Bronchial epithelial cell (primary cell): ENCODE data around the gene COL4A1. TPM values are rescaled to one million over a fixed set of nuclear protein-coding genes. Genes with fewer than 3 reads are reported as not detected.

ENCODE experiments used
- DNase-seq: peaks from one replicate; pipeline ENCODE4 v3.0.0-alpha.2; 2010; ENCODE audit warnings: low read depth
- FAIRE-seq: peaks from 2 replicates; lab custom pipeline; 2011; peaks lifted over from hg19 to GRCh38; lab: Jason Lieb, UNC
- H3K27me3 ChIP-seq: 2 replicates; pipeline ENCODE4 v1.5.1; 2011; ENCODE audit warnings: low read length; ENCODE audit not compliant: control insufficient read depth, insufficient read depth
- H3K36me3 ChIP-seq: 2 replicates; pipeline ENCODE4 v1.5.1; 2011; ENCODE audit warnings: low read length; ENCODE audit not compliant: control insufficient read depth, insufficient read depth
- H3K4me3 ChIP-seq: 2 replicates; pipeline ENCODE4 v1.5.1; 2011; ENCODE audit warnings: mild to moderate bottlenecking, low read depth, low read length, control low read depth
- total RNA-seq: library from RNA; depleted of rRNA; stranded (reverse); fragments of >200 nt; gene quantifications from 2 replicates; pipeline ENCODE4 v1.2.1, GENCODE V29; 2014
- TF ChIP-seq, protein P1 (sequence below): IDR thresholded peaks from 2 replicates; pipeline ENCODE4 v1.5.1; 2011; ENCODE audit warnings: mild to moderate bottlenecking, moderate library complexity, low read length, control low read depth, inconsistent platforms; ENCODE audit not compliant: insufficient read depth, severe bottlenecking

The COL4A1 gene
- total RNA-seq, 1 donor from 2014 or later: 7.4 TPM

DNA sequence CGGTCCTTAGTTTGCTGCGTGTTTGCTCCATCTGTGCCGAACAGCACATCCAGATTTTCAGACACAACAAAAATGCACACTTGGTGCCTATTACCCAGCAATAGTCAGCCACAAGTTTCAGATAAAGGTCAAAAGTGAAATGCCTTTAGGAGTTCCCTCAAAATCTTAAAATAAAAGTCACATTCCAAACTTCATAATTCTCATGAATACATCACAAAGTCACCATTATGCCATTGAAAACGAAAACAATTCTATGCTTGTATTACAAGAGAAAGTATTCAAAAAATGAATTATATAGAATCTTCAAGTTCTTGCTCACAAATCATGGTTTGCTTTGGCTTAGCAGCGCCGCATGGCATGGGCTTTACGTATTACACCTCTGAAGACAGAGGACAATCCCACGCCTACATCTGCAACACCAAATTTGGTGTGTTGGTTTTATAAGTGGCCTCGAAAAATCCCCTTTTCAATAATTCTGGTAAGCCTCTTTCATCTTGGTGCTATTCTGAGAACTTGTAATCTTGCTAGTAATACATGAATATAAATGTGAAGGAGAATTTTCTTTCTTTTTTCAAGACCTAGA, 26.6 kb downstream of the COL4A1 start:
- TF ChIP-seq, protein P1, sequence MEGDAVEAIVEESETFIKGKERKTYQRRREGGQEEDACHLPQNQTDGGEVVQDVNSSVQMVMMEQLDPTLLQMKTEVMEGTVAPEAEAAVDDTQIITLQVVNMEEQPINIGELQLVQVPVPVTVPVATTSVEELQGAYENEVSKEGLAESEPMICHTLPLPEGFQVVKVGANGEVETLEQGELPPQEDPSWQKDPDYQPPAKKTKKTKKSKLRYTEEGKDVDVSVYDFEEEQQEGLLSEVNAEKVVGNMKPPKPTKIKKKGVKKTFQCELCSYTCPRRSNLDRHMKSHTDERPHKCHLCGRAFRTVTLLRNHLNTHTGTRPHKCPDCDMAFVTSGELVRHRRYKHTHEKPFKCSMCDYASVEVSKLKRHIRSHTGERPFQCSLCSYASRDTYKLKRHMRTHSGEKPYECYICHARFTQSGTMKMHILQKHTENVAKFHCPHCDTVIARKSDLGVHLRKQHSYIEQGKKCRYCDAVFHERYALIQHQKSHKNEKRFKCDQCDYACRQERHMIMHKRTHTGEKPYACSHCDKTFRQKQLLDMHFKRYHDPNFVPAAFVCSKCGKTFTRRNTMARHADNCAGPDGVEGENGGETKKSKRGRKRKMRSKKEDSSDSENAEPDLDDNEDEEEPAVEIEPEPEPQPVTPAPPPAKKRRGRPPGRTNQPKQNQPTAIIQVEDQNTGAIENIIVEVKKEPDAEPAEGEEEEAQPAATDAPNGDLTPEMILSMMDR: no peak
- DNase-seq (no peak), FAIRE-seq (no peak)
- Histone ChIP-seq H3K27me3 (no peaks in the 10 kb centered on the region), H3K4me3 (no peak overlapping the region), H3K36me3 (no peaks in the 10 kb centered on the region)

DNA sequence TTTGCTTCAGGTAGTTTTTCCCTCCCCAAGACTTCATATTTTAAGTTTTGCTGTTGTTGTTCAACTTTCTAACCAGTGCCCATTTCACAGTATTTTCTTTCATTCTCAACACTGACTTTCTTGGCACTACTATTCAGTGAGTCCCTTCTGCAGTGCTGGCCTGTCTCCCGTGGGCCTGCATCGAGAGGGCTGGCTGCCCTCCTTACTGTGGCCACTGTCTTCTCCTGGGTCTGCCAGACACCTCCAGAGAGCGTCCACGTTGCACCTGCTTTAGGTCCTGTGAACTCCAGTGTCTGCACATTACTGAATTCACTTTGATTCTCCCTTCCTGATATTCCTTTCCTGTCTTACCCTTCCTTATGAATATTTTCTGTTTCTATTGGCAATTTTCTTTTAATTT, 27.3 kb downstream of the COL4A1 start:
- H3K36me3 ChIP-seq: no peaks in the 10 kb centered on the region
- TF ChIP-seq, protein P1: no peak
- FAIRE-seq (no peak), DNase-seq (no peak)
- H3K4me3 ChIP-seq: no peak overlapping the region
- no peaks in the 10 kb centered on the region for H3K27me3 ChIP-seq

DNA sequence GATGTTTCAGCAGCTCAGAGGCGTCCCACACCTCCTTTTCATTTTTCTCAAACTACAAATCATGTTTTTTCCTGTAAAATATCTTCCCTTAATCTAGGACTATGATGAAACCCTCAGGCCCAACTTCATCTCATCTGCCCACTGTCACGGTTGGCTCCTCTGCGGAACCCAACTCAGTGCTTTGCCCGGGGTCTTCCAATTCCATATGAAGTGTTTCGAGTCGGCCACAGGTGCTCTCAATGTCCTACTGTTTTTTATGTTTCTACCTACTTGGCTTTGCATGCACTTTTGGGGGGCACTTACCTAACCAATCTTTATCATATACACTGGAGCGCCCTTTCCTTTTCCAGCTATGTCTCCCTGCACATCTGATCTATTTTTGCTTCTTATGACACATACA, 28.1 kb downstream of the COL4A1 start:
- DNase-seq: no peak
- no peak for FAIRE-seq
- H3K27me3 ChIP-seq: no peaks in the 10 kb centered on the region
- TF ChIP-seq, protein P1: no peak
- no peaks in the 10 kb centered on the region for H3K36me3 ChIP-seq
- H3K4me3 ChIP-seq: no peak overlapping the region

DNA sequence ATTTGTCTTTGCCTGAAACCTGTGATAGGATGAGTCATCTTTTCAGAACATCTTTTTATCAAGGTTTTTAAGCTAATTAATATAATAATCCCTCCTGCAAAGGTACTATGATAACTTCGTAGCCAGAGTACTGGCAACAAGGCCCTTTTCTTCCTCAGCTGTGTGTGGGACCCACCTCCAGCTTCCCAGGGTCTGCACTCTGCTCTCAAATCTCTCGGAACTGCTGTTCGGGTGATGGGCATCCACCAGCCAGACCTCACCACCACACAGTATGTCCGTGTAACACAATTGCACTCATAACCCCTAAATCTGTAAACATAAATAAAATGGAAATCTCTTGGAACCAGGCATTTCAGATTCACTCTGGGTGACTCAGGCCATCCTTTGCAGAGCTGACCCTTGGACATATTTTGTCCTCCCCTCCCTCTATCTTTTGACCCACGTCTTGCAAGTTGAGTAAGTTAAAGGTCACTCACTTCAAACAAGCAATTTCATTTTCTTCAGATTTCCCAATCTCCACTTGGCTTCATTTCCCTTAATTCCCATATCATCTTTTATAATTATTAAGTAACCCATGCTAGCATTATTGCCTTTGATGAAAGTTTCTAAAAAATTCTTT, 29.5 kb downstream of the COL4A1 start:
- H3K27me3 ChIP-seq: no peaks in the 10 kb centered on the region
- no peaks in the 10 kb centered on the region for H3K36me3 ChIP-seq
- FAIRE-seq (no peak), DNase-seq (no peak)
- no peak overlapping the region for H3K4me3 ChIP-seq
- TF ChIP-seq, protein P1: no peak

DNA sequence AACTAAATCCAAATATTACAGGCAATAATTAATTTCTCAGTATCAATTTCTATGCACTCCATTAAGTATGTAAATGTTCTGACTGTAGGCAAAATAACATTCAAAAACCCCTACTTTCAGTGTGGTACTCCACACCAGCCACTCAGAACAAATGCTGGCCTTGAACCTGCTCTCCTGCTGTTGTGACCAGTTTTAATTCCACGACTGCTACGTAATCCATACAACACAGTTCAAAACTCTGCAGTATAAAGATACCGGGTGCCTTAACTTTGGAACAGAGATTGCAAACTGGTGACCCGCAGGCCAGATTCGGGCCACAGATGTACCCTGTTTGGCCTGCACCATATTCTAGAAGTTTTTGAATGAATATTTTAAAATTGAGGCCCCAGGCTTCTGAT, 30.4 kb downstream of the COL4A1 start:
- no peak for DNase-seq
- no peak for FAIRE-seq
- H3K4me3 ChIP-seq: no peak overlapping the region
- no peaks in the 10 kb centered on the region for H3K36me3 ChIP-seq
- TF ChIP-seq, protein P1: no peak
- H3K27me3 ChIP-seq: no peaks in the 10 kb centered on the region
